Measurements from ENCODE around the gene OLIG1.

DNA sequence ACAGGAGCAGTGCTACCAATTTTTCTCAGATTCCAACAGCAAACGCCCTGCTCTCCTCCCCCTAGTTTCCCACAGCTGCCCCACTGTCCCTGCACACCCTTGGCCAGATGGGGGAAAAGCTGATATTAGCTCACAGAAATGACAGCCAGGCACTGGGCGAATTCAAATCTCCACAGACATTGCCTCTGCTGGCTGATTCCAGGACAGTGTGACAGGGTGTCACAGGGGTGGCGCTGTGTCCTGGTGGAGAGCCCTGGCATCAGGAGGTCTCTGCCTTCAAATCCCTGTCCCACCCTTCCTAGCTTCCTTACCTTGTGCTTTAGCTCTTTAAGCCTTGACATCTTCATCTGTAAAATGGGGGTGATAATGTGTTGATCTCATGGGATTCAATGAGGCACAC is 10.4 kb downstream of the OLIG1 start:
- TF ChIP-seq, protein P1, sequence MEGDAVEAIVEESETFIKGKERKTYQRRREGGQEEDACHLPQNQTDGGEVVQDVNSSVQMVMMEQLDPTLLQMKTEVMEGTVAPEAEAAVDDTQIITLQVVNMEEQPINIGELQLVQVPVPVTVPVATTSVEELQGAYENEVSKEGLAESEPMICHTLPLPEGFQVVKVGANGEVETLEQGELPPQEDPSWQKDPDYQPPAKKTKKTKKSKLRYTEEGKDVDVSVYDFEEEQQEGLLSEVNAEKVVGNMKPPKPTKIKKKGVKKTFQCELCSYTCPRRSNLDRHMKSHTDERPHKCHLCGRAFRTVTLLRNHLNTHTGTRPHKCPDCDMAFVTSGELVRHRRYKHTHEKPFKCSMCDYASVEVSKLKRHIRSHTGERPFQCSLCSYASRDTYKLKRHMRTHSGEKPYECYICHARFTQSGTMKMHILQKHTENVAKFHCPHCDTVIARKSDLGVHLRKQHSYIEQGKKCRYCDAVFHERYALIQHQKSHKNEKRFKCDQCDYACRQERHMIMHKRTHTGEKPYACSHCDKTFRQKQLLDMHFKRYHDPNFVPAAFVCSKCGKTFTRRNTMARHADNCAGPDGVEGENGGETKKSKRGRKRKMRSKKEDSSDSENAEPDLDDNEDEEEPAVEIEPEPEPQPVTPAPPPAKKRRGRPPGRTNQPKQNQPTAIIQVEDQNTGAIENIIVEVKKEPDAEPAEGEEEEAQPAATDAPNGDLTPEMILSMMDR (IDR thresholded peaks at IDR 0.05) = no peak
- no peak for TF ChIP-seq POLR2A (IDR thresholded peaks at IDR 0.05)

Data from prostate gland (tissue), 2 donors.